Spleen (tissue), 7 donors: ENCODE measurements around the gene GPR161.

Source experiments
- CTCF ChIP-seq, 11 experiments: fragments of 200-600 bp in 7 of 11; fragments of 450-650 bp in 4 of 11; sonication (generic) in 4 of 11; IDR thresholded peaks in 8 of 11; conservative IDR thresholded peaks in 3 of 11; 1 replicate in 7 of 11; 2 replicates in 4 of 11; pipeline versions ENCODE4 v1.4.0 to v1.8.0; 2016 to 2021; ENCODE audit warnings: antibody characterized with exemption in 11 of 11, inconsistent platforms in 4 of 11, mild to moderate bottlenecking in 1 of 11
- POLR2A ChIP-seq, 3 donors: fragments of 450-650 bp; IDR thresholded peaks; one replicate each; pipeline ENCODE4 v1.5.1; 2017; ENCODE audit warnings: antibody characterized with exemption in 3 of 3, mild to moderate bottlenecking in 1 of 3
- donor health status: DM: no; HTN: no; CAD: no; lungs with moderate emphysema.
- donor health status: DM: no; HTN: no; CAD: no.
- donor health status: DM: no; HTN: no; CAD: no.

DNA sequence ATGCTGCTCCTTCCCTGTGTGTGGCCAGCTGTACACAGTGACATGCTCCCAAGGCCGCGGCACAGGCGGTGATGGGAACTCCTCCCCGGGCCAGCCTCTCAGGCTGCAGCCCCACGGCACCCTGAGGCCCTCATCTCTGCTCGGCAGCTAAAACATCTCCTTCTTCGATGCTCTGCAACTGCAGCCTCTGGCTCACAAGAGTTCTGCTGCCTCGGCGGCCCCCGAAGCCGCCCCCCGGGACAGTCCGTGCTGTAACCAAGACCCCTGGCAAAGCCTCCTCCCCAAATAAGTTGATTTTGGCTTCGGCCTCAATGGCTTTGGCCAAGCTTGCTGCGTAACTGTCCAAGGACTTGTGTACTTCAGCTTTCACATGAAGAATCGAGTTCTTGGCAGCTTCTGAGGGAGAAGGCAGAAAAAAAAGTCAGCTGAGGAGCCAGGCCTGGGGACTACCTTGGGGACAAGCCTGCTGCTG is 51.3 kb downstream of the GPR161 start:
- TF ChIP-seq CTCF (IDR thresholded peaks at IDR 0.05 in 8 of 11, conservative IDR thresholded peaks at IDR 0.05 in 3 of 11), result no peak
- TF ChIP-seq POLR2A (IDR thresholded peaks at IDR 0.05), result no peak
